T-helper 1 cell treated with Interleukin-12 subunit alpha and Interleukin-12 subunit beta and Interleukin-4 antibody, amounts not matched to agents 30 μg/mL and 1 μg/mL, for 36 hours (primary cell): Measurements from ENCODE around the gene NR5A2.

Experiments
- H3K27ac Mint-ChIP-seq: one replicate; pipeline ENCODE4 v1.8.0; 2021; ENCODE audit warnings: mild to moderate bottlenecking, mixed read lengths
- H3K27me3 Mint-ChIP-seq: one replicate; pipeline ENCODE4 v1.8.0; 2021; ENCODE audit warnings: low read depth, mixed read lengths
- H3K36me3 Mint-ChIP-seq: one replicate; pipeline ENCODE4 v1.8.0; 2021; ENCODE audit warnings: low read depth, mixed read lengths
- H3K4me1 Mint-ChIP-seq: one replicate; pipeline ENCODE4 v1.8.0; 2021; ENCODE audit warnings: low read depth, mixed read lengths
- H3K4me3 Mint-ChIP-seq: one replicate; pipeline ENCODE4 v1.8.0; 2021; ENCODE audit warnings: mild to moderate bottlenecking, moderate library complexity, mixed read lengths
- H3K9me3 Mint-ChIP-seq: one replicate; pipeline ENCODE4 v1.8.0; 2021; ENCODE audit warnings: mixed read lengths

NR5A2 gene

GRCh38 chr1:200027264-200027823 lies at the start of gene NR5A2:
TSS of gene NR5A2 (plus strand) at chr1:200027710. CDS start at chr1:200027848, 138 bp downstream.
- H3K36me3 Mint-ChIP-seq, result no peaks in the 10 kb centered on the region
- H3K27me3 Mint-ChIP-seq, result peaks cover 63% of the 10 kb centered on the region

DNA sequence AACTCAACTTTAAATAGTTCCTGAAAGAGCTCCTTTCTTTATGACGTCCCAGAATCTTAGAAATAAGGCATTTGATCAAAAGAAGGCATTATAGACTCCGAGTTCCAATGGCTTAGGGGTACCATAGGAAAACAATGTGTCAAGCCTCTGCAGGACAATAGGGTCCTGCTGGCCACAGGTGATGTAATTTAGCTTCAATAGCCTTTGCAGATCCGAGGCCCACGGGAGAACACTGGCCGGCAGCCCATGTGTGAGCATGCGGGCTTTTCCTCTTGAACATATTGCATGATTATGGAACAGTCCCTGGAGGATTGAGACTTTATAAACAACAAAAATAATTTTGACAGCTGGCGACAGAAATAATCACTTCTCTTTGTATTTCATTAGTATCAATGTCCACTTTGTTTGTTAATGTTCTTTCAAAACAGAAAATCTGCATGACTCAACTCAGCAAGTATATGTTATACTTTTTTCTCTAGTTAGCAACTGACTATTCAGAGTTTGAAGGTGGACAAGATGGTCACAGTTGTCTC lies 49.0 kb upstream of the NR5A2 start:
- H3K27me3 Mint-ChIP-seq, result peaks cover 18% of the 10 kb centered on the region
- no peaks in the 10 kb centered on the region for H3K4me1 Mint-ChIP-seq
- H3K36me3 Mint-ChIP-seq, result no peaks in the 10 kb centered on the region
- H3K27ac Mint-ChIP-seq, result no peak overlapping the region
- H3K9me3 Mint-ChIP-seq, result no peaks in the 10 kb centered on the region
- H3K4me3 Mint-ChIP-seq, result no peak overlapping the region

More at GRCh38 chr1:200027264-200027823, at the start of gene NR5A2:
- Mint-ChIP-seq H3K9me3 (no peaks in the 10 kb centered on the region), H3K4me1 (peaks cover 5% of the 10 kb centered on the region), H3K4me3 (peak within 1 kb of the TSS; percentile 73), H3K27ac (no peak within 1 kb of the TSS)

DNA sequence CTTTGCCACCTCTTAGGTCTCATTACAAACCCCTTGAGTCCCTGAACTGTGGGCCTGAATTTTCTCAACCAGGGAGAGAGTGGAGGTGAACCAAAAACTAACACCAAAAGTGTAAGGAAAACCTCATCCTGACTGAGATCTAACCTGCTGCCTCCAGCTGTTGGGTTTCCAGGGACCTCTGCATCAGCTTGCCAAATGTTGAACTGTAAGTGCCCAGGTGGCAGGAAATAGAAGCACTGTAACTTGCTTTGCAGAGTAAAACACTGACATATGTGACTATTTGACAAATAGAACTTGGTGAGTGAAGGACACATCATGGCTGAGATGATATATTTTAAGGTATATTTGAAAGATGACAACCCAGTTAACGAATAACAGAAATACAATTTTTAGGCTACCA lies 48.4 kb upstream of the NR5A2 start:
- peaks cover 15% of the 10 kb centered on the region for H3K27me3 Mint-ChIP-seq
- no peak overlapping the region for H3K27ac Mint-ChIP-seq
- H3K4me3 Mint-ChIP-seq, result no peak overlapping the region
- H3K9me3 Mint-ChIP-seq, result no peaks in the 10 kb centered on the region
- H3K36me3 Mint-ChIP-seq, result no peaks in the 10 kb centered on the region
- no peaks in the 10 kb centered on the region for H3K4me1 Mint-ChIP-seq

GRCh38 chr1:199981584-199981983 lies 45.9 kb upstream of the NR5A2 start:
- no peaks in the 10 kb centered on the region for H3K36me3 Mint-ChIP-seq
- peaks cover 10% of the 10 kb centered on the region for H3K27me3 Mint-ChIP-seq
- no peak overlapping the region for H3K27ac Mint-ChIP-seq
- H3K9me3 Mint-ChIP-seq, result no peaks in the 10 kb centered on the region
- no peaks in the 10 kb centered on the region for H3K4me1 Mint-ChIP-seq
- H3K4me3 Mint-ChIP-seq, result no peak overlapping the region

- no peaks in the 10 kb centered on the region for H3K4me1 Mint-ChIP-seq
- H3K9me3 Mint-ChIP-seq, result no peaks in the 10 kb centered on the region
- peaks cover 10% of the 10 kb centered on the region for H3K27me3 Mint-ChIP-seq
These were observed 44.9 kb upstream of the NR5A2 start for GRCh38 chr1:199982606-199983005.

DNA sequence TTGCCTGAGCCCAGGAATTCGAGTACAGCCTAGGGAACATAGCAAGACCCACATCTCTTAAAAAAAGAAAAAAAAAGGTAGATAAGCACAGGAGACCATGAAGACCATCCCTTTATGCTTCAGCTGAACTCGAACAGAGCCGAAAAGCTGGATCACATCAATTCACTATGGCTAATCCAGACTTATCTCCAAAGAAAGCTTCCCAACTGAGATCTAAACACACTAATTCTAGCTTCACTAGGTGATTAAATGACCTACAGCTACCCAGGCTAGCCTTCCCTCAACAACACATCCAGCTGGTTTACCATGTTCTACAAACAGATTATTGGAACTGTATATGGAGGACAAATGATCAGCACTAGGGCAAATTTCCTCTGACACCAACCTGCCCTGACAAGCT lies 44.0 kb upstream of the NR5A2 start:
- no peaks in the 10 kb centered on the region for H3K9me3 Mint-ChIP-seq
- H3K4me1 Mint-ChIP-seq, result no peaks in the 10 kb centered on the region
- H3K4me3 Mint-ChIP-seq, result no peak overlapping the region
- no peak overlapping the region for H3K27ac Mint-ChIP-seq
- H3K27me3 Mint-ChIP-seq, result peaks cover 6% of the 10 kb centered on the region
- no peaks in the 10 kb centered on the region for H3K36me3 Mint-ChIP-seq

More at GRCh38 chr1:199982606-199983005, 44.9 kb upstream of the NR5A2 start:
- no peak overlapping the region for H3K4me3 Mint-ChIP-seq
- no peak overlapping the region for H3K27ac Mint-ChIP-seq
- no peaks in the 10 kb centered on the region for H3K36me3 Mint-ChIP-seq

- Mint-ChIP-seq H3K27ac (no peak overlapping the region), H3K27me3 (no peaks in the 10 kb centered on the region), H3K36me3 (no peaks in the 10 kb centered on the region), H3K4me1 (no peaks in the 10 kb centered on the region), H3K4me3 (no peak overlapping the region), H3K9me3 (no peaks in the 10 kb centered on the region)
These were observed 32.3 kb upstream of the NR5A2 start for GRCh38 chr1:199995096-199995685.

- Mint-ChIP-seq H3K9me3 (no peaks in the 10 kb centered on the region), H3K27me3 (peaks cover 13% of the 10 kb centered on the region), H3K4me3 (no peak overlapping the region), H3K4me1 (no peaks in the 10 kb centered on the region), H3K27ac (no peak overlapping the region), H3K36me3 (no peaks in the 10 kb centered on the region)
These were observed 22.3 kb upstream of the NR5A2 start for GRCh38 chr1:200005165-200005564.

- Mint-ChIP-seq H3K27ac (no peak overlapping the region), H3K4me1 (no peaks in the 10 kb centered on the region), H3K9me3 (no peaks in the 10 kb centered on the region), H3K4me3 (no peak overlapping the region), H3K27me3 (peaks cover 4% of the 10 kb centered on the region), H3K36me3 (no peaks in the 10 kb centered on the region)
These were observed 20.8 kb upstream of the NR5A2 start for GRCh38 chr1:200006711-200007110.

DNA sequence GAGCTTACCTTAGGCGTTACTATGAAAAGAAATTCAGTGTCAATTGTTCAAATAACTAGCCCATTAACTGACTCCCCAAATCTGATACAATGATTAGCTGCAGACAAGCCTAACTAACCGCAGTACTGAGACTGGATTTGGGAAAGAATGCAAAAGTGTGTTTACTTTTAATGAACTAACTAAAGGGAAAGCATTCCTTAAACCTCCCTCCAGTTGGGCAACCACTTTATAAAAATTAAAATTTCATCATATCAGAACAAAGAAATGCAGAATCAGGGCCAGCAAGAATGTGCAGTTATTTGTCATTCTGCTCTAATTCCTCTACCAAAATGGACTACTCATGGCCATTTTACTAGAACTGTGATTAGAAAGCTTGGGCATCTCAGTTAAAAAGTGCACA lies 11.7 kb upstream of the NR5A2 start:
- no peaks in the 10 kb centered on the region for H3K4me1 Mint-ChIP-seq
- H3K27me3 Mint-ChIP-seq, result peaks cover 16% of the 10 kb centered on the region
- H3K9me3 Mint-ChIP-seq, result no peaks in the 10 kb centered on the region
- no peak overlapping the region for H3K4me3 Mint-ChIP-seq
- H3K36me3 Mint-ChIP-seq, result no peaks in the 10 kb centered on the region
- no peak overlapping the region for H3K27ac Mint-ChIP-seq

GRCh38 chr1:200021577-200022238 lies 5.8 kb upstream of the NR5A2 start:
- H3K4me3 Mint-ChIP-seq, result no peak overlapping the region
- no peaks in the 10 kb centered on the region for H3K4me1 Mint-ChIP-seq
- H3K36me3 Mint-ChIP-seq, result no peaks in the 10 kb centered on the region
- no peaks in the 10 kb centered on the region for H3K9me3 Mint-ChIP-seq
- H3K27ac Mint-ChIP-seq, result no peak overlapping the region
- peaks cover 33% of the 10 kb centered on the region for H3K27me3 Mint-ChIP-seq

DNA sequence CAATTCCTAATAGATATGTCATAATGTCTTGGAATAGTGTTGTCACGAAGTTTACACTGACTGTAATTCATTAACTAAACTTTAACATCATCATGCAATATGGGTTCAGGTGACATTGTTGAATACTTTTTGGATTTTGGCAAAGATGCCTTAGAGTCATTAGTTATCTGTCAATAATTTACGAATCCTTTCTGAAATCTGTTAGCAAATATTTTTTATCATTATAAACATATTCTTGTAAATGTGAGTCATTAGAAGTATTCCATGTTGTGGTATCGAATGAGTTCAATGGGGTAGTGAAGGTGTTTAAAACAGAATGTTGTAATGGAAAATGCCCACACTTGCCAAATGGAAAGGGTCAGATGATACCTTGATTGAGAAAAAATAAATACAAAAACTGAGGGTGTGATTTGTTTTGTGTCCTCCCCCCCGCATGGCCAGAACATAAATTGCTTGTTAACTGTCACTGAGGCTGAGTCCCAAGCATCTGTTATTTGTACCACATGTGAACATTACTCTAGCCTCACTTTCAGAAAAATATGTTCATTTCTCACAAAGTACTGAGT lies 5.2 kb upstream of the NR5A2 start:
- Mint-ChIP-seq H3K27me3 (peaks cover 39% of the 10 kb centered on the region), H3K4me1 (no peaks in the 10 kb centered on the region), H3K9me3 (no peaks in the 10 kb centered on the region), H3K4me3 (no peak overlapping the region), H3K27ac (no peak overlapping the region), H3K36me3 (no peaks in the 10 kb centered on the region)

DNA sequence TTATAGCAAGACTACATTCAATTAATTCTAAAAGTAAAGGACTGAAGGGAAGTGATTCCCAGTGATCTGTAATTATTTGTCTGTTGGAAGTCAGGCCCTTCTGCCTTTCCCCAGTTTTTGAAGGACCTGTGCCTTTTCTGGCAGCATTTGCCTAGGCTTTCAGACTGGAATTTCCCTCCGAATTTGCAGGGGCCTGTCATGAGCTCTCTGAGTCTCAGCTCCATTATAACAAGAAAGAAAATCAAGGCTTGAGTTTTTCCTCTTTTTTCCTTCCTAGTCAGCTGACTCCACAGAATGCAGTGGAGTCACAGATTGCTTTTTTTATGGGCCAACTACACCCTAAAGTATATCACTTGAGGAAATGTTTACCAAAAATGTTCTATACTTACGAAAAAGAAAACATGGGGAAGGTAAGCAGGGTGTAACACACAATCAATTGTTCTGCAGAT lies 1.1 kb downstream of the NR5A2 start:
- H3K4me3 Mint-ChIP-seq, result peak overlapping the region; percentile 73
- H3K4me1 Mint-ChIP-seq, result peaks cover 5% of the 10 kb centered on the region
- peaks cover 59% of the 10 kb centered on the region for H3K27me3 Mint-ChIP-seq
- H3K9me3 Mint-ChIP-seq, result no peaks in the 10 kb centered on the region
- no peaks in the 10 kb centered on the region for H3K36me3 Mint-ChIP-seq
- H3K27ac Mint-ChIP-seq, result no peak overlapping the region

DNA sequence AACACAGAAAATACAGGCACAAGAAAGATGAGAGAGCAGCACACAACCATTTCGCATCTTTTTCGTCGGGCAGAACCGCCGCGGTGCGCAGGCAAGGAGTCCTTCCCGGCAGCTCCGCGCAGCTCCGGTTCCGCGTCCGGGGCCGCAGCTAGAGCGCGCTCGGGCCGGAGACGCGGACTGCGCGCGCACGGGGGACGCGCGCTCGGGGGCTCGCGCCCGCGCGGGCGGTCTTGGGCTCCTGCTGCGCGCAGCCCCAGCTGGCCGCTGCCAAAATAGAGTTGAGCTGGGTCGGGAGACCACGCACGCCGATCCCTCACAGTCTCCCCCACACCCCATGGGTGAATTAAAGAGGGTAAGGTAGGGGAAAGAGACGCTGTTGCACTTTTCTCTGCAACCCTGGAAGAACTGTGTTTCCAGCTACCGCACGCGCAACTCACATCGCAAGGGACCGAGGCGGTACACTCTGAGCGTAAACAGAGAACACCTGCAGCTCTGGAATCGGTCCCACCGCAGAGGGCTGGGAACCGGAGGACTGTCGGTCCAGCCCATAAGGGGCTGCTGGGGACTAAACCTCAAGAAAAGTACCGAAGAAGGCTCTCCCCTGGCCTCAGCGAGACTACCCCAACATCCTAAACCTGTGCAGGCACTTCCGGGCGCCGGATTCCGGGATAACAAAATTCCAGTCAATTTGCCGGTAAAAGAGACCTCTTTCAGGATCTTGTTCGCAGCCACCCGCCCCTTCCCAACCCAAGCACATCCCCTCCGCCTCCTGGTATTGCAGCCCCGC lies 1.7 kb downstream of the NR5A2 start:
- H3K27ac Mint-ChIP-seq, result no peak overlapping the region

More for the DNA sequence above, 1.7 kb downstream of the NR5A2 start:
- Mint-ChIP-seq H3K9me3 (no peaks in the 10 kb centered on the region), H3K36me3 (no peaks in the 10 kb centered on the region), H3K27me3 (peaks cover 53% of the 10 kb centered on the region), H3K4me3 (peak overlapping the region; percentile 73), H3K4me1 (peaks cover 5% of the 10 kb centered on the region)
